K562 (cell line): ENCODE data around the gene PASD1. TPM values are rescaled to one million over a fixed set of nuclear protein-coding genes. Genes with fewer than 3 reads are reported as not detected.

ENCODE experiments used
- ATAC-seq: fragments of 200-7000 bp; cut with Tn5 transposase; 3 replicates; pipeline ENCODE4 v1.9.1; 2020; ENCODE audit warnings: moderate library complexity
- BruUV-seq: library from RNA; stranded (reverse); fragments of 400-500 nt; replicated peaks from 2 replicates; lab custom pipeline; 2021; lab: Mats Ljungman, UMichigan
- CTCF ChIA-PET: fragments of 300-600 bp; formaldehyde crosslinking; extraction: SDS; loops from one replicate; lab custom pipeline; 2021; ENCODE audit warnings: low intra/inter-chr PET ratio; lab: Yijun Ruan, JAX
- POLR2A ChIA-PET: fragments of 300-600, 350-650 bp; sonication (Branson Sonifier 250); formaldehyde crosslinking; extraction: SDS; loops from one replicate; lab custom pipeline; 2021; ENCODE audit warnings: antibody characterized with exemption, inconsistent platforms; lab: Yijun Ruan, JAX
- DNase-seq, 4 experiments: peaks; one replicate each; pipeline versions ENCODE4 v3.0.0 to v3.0.0-alpha.2; 2011 to 2018; ENCODE audit warnings: low spot score in 3 of 4, mixed read lengths in 3 of 4; ENCODE audit errors: extremely low read depth in 1 of 4
- FAIRE-seq: peaks from 2 replicates; lab custom pipeline; 2011; peaks lifted over from hg19 to GRCh38; lab: Jason Lieb, UNC
- H2AFZ ChIP-seq: 2 replicates; pipeline ENCODE4 v1.6.0; 2011; ENCODE audit warnings: low read depth, low read length, control low read depth, inconsistent platforms
- H3K27ac ChIP-seq: fragments of 200-600 bp; 3 replicates; pipeline ENCODE4 v1.8.0; 2011; ENCODE audit warnings: low read depth, mild to moderate bottlenecking, control low read depth, inconsistent platforms, low read length, moderate library complexity, mixed read lengths; ENCODE audit errors: extremely low read depth
- H3K27me3 ChIP-seq, 2 experiments: fragments of 300-600 bp in 1 of 2; 2 replicates in 1 of 2; 3 replicates in 1 of 2; pipeline versions ENCODE4 v1.6.0 to v1.8.0; 2011; ENCODE audit warnings: inconsistent platforms in 2 of 2, low read length in 2 of 2, mild to moderate bottlenecking in 1 of 2, mixed read lengths in 1 of 2, moderate library complexity in 1 of 2; ENCODE audit not compliant: control insufficient read depth in 2 of 2, insufficient read depth in 2 of 2
- H3K36me3 ChIP-seq: fragments of 300-600 bp; 3 replicates; pipeline ENCODE4 v1.8.0; 2011; ENCODE audit warnings: mild to moderate bottlenecking, low read length, inconsistent platforms; ENCODE audit not compliant: control insufficient read depth, insufficient read depth
- H3K4me1 ChIP-seq, 2 experiments: fragments of 200-600 bp in 1 of 2; replicated peaks in 1 of 2; 2 replicates in 1 of 2; 3 replicates in 1 of 2; pipeline versions ENCODE4 v1.5.1 to v1.8.0; 2011; ENCODE audit warnings: inconsistent platforms in 2 of 2, low read length in 2 of 2, mild to moderate bottlenecking in 1 of 2, mixed read lengths in 1 of 2, moderate library complexity in 1 of 2; ENCODE audit not compliant: control insufficient read depth in 2 of 2, insufficient read depth in 2 of 2
- H3K4me2 ChIP-seq: 2 replicates; pipeline ENCODE4 v1.6.1; 2011; ENCODE audit warnings: low read length, control low read depth, inconsistent platforms, mixed read lengths; ENCODE audit not compliant: insufficient read depth
- H3K4me3 ChIP-seq: fragments of 200-600 bp; sonication (generic), shearing (Covaris generic); 2 replicates; pipeline ENCODE4 v1.5.1; 2016; ENCODE audit warnings: control low read depth, inconsistent platforms
- H3K79me2 ChIP-seq: fragments of 200-600 bp; 3 replicates; pipeline ENCODE4 v1.8.0; 2011; ENCODE audit warnings: low read length, inconsistent platforms; ENCODE audit not compliant: control insufficient read depth, insufficient read depth
- H3K9ac ChIP-seq, 2 experiments: 2 replicates each; pipeline versions ENCODE4 v1.6.0 to v1.6.1; 2011; ENCODE audit warnings: low read depth in 2 of 2, low read length in 2 of 2, control low read depth in 1 of 2, inconsistent platforms in 1 of 2, mild to moderate bottlenecking in 1 of 2, mixed read lengths in 1 of 2; ENCODE audit not compliant: insufficient read depth in 1 of 2
- H3K9me1 ChIP-seq: one replicate; pipeline ENCODE4 v1.6.0; 2011; ENCODE audit warnings: inconsistent platforms, mild to moderate bottlenecking, low read length, moderate library complexity; ENCODE audit not compliant: control insufficient read depth, insufficient read depth
- H3K9me3 ChIP-seq: replicated peaks from 2 replicates; pipeline ENCODE4 v1.5.1; 2011; ENCODE audit warnings: low read depth, low read length, inconsistent platforms; ENCODE audit not compliant: control insufficient read depth, insufficient read depth
- H4K20me1 ChIP-seq: replicated peaks from 2 replicates; pipeline ENCODE4 v1.6.1; 2011; ENCODE audit warnings: low read length, inconsistent platforms, mixed read lengths; ENCODE audit not compliant: control insufficient read depth, insufficient read depth
- CEBPG ChIP-seq, 3 experiments: fragments of 200-800 bp in 1 of 3; sonication (Bioruptor generic) in 1 of 3; sonication (generic) in 1 of 3; formaldehyde crosslinking in 1 of 3; IDR thresholded peaks in 2 of 3; conservative IDR thresholded peaks in 1 of 3; 2 replicates each; pipeline versions ENCODE4 v1.6.1 to v1.8.0; 2016 to 2022; ENCODE audit warnings: missing compliant biosample characterization in 2 of 3, missing genetic modification characterization in 2 of 3, mild to moderate bottlenecking in 1 of 3, missing genetic modification reagents in 1 of 3
- CREB3 ChIP-seq: fragments of 450-650 bp; conservative IDR thresholded peaks from 2 replicates; pipeline ENCODE4 v1.6.1; 2016; ENCODE audit warnings: missing genetic modification characterization, low read depth, mild to moderate bottlenecking, missing compliant biosample characterization, moderate library complexity
- EP300 ChIP-seq: IDR thresholded peaks from 2 replicates; pipeline ENCODE4 v1.6.1; 2012; ENCODE audit warnings: low read length, improper control_type of control experiment
- FIP1L1 ChIP-seq: fragments of 200-400 bp; formaldehyde crosslinking; IDR thresholded peaks from 2 replicates; pipeline ENCODE4 v1.6.1; 2018; ENCODE audit warnings: mild to moderate bottlenecking, low read depth, low read length; ENCODE audit not compliant: poor library complexity, severe bottlenecking
- NCOA2 ChIP-seq, 2 experiments: fragments of 450-650 bp; IDR thresholded peaks; 2 replicates each; pipeline ENCODE4 v1.6.1; 2018; ENCODE audit warnings: mild to moderate bottlenecking in 2 of 2, moderate library complexity in 1 of 2; ENCODE audit not compliant: partially characterized antibody in 2 of 2
- PHB2 ChIP-seq: fragments of 450-650 bp; IDR thresholded peaks from 2 replicates; pipeline ENCODE4 v1.6.1; 2017; ENCODE audit warnings: low read depth
- SMARCA5 ChIP-seq: fragments of 450-650 bp; IDR thresholded peaks from 2 replicates; pipeline ENCODE4 v1.6.1; 2016
- STAT5B ChIP-seq: fragments of 250-450 bp; sonication (Bioruptor Pico); IDR thresholded peaks from 2 replicates; pipeline ENCODE4 v1.8.0; 2021; ENCODE audit warnings: mild to moderate bottlenecking, inconsistent platforms
- TARDBP ChIP-seq: fragments of 450-650 bp; IDR thresholded peaks from 2 replicates; pipeline ENCODE4 v1.6.1; 2016
- THAP12 ChIP-seq: fragments of 250-450 bp; sonication (Bioruptor Pico); IDR thresholded peaks from 2 replicates; pipeline ENCODE4 v1.9.0; 2021; ENCODE audit warnings: mild to moderate bottlenecking, inconsistent platforms
- ZNF146 ChIP-seq: IDR thresholded peaks from one replicate; pipeline ENCODE4 v1.6.1; 2018; ENCODE audit warnings: missing compliant biosample characterization; ENCODE audit not compliant: unreplicated experiment
- ZNF232 ChIP-seq: sonication (generic); formaldehyde crosslinking; IDR thresholded peaks from 2 replicates; pipeline ENCODE4 v1.8.0; 2022; ENCODE audit warnings: mild to moderate bottlenecking, missing genetic modification reagents
- ZNF41 ChIP-seq: fragments of 250-450 bp; sonication (Bioruptor Pico); conservative IDR thresholded peaks from 2 replicates; pipeline ENCODE4 v1.4.0; 2020; ENCODE audit warnings: mild to moderate bottlenecking
- ZNF584 ChIP-seq: fragments of 200-800 bp; sonication (Bioruptor generic); IDR thresholded peaks from 2 replicates; pipeline ENCODE4 v1.6.1; 2016; ENCODE audit warnings: low read depth, mild to moderate bottlenecking, missing genetic modification characterization, missing compliant biosample characterization
- ZNF589 ChIP-seq: fragments of 200-800 bp; sonication (Bioruptor generic); IDR thresholded peaks from 2 replicates; pipeline ENCODE4 v1.6.1; 2016; ENCODE audit warnings: low read depth, missing genetic modification characterization, missing compliant biosample characterization
- ZNF696 ChIP-seq: fragments of 250-450 bp; sonication (Bioruptor Pico); conservative IDR thresholded peaks from 2 replicates; pipeline ENCODE4 v1.4.0; 2020; ENCODE audit warnings: mild to moderate bottlenecking, moderate library complexity
- ZNF740 ChIP-seq, 3 experiments: fragments of 200-800 bp in 1 of 3; sonication (Bioruptor generic) in 1 of 3; sonication (generic) in 1 of 3; formaldehyde crosslinking in 1 of 3; IDR thresholded peaks; 2 replicates each; pipeline versions ENCODE4 v1.6.1 to v1.8.0; 2016 to 2022; ENCODE audit warnings: mild to moderate bottlenecking in 2 of 3, missing compliant biosample characterization in 2 of 3, missing genetic modification characterization in 2 of 3, missing genetic modification reagents in 1 of 3
- ZNF76 ChIP-seq: fragments of 250-450 bp; sonication (Bioruptor Pico); IDR thresholded peaks from 2 replicates; pipeline ENCODE4 v1.4.0; 2020; ENCODE audit warnings: mild to moderate bottlenecking, moderate library complexity, borderline replicate concordance
- ZNF77 ChIP-seq: fragments of 250-450 bp; sonication (Bioruptor Pico); IDR thresholded peaks from 2 replicates; pipeline ENCODE4 v1.5.0; 2020
- ZNF830 ChIP-seq: fragments of 250-450 bp; sonication (Bioruptor Pico); IDR thresholded peaks from 2 replicates; pipeline ENCODE4 v1.5.0; 2021; ENCODE audit warnings: mild to moderate bottlenecking
- WGBS: fragments of 100-300 bp; shearing (Covaris generic); methylation state at CpG from one replicate; pipeline ENCODE4 v1.1.6; 2016; ENCODE audit warnings: low coverage, mixed read lengths; ENCODE audit not compliant: insufficient coverage; ENCODE audit errors: missing lambda C conversion rate; 5-methylcytosine and 5-hydroxymethylcytosine counted together
- in situ Hi-C: fragments of 300-500 bp; cut with MboI; formaldehyde crosslinking; loops from 4 replicates; pipeline ENCODE4 v1.15.0; 2018; ENCODE audit warnings: inconsistent platforms, mixed read lengths
- intact Hi-C: fragments of 100-400 bp; cut with micrococcal nuclease; formaldehyde crosslinking; loops from 2 replicates; pipeline ENCODE4 v1.14.2; 2022
- polyA plus RNA-seq, 8 experiments: library from polyadenylated mRNA; depleted of rRNA in 4 of 8; stranded (reverse) in 5 of 8; unstranded in 3 of 8; fragments of >200 nt; fragmentation: Nextera tagmentation in 2 of 8; fragmentation: Illumina TruSeq in 1 of 8; extraction: Ambion mirVana in 2 of 8; extraction: Trizol in 1 of 8; gene quantifications; 2 replicates each; pipeline versions ENCODE4 v1.2.1 to v1.2.3, GENCODE V29; 2011 to 2014; ENCODE audit warnings: inconsistent platforms in 1 of 8, missing spikeins in 1 of 8
- total RNA-seq, 7 experiments: library from RNA; depleted of rRNA in 6 of 7; stranded (reverse); fragments of >200 nt in 6 of 7; fragmentation: Illumina TruSeq in 2 of 7; extraction: Trizol in 2 of 7; gene quantifications; 2 replicates each; pipeline versions ENCODE4 v1.2.1 to v1.2.3, GENCODE V29; 2011 to 2021; ENCODE audit warnings: low replicate concordance in 1 of 7

PASD1 gene
- total and polyA plus RNA-seq, 9 of the 15 experiments (the other 6 are each of a cell fraction or from before 2014, with no cell fraction given), result 1.7 to 12.8 (median 9.6) TPM

- FAIRE-seq, result no peak
- in situ Hi-C loops, result no loop called here
- Histone ChIP-seq H2AFZ (no peak overlapping the region), H3K9me3 (no peaks in the 10 kb centered on the region), H3K4me2 (no peak overlapping the region), H3K27me3 (no peaks in the 10 kb centered on the region; a peak in 1 of 5 replicates), H4K20me1 (no peaks in the 10 kb centered on the region), H3K79me2 (no peaks in the 10 kb centered on the region)
- POLR2A ChIA-PET, result no interaction called here
- ATAC-seq, result no peak
- 6% methylated on average over 2 of the region's 2 CpGs for WGBS
- TF ChIP-seq ZNF740 (CRISPR knock-in tag; IDR thresholded peaks at IDR 0.05) (no peak), ZNF740 (tag; IDR thresholded peaks at IDR 0.05) (no peak), THAP12 (CRISPR knock-in tag) (no peak), NCOA2 (IDR thresholded peaks at IDR 0.05; ENCODE audit: partially characterized antibody in 2 of 2) (no peak), TARDBP (no peak), EP300 (no peak), ZNF696 (no peak), PHB2 (no peak), CEBPG (CRISPR knock-in tag; IDR thresholded peaks at IDR 0.05) (no peak), CEBPG (tag; conservative IDR thresholded peaks at IDR 0.05 in 1 of 2, IDR thresholded peaks at IDR 0.05 in 1 of 2) (no peak), ZNF77 (no peak), ZNF76 (CRISPR knock-in tag) (no peak), FIP1L1 (no peak), ZNF232 (CRISPR knock-in tag) (no peak), CREB3 (no peak), ZNF589 (CRISPR knock-in tag) (no peak), ZNF830 (CRISPR knock-in tag) (no peak), ZNF584 (CRISPR knock-in tag) (no peak), ZNF41 (CRISPR knock-in tag) (no peak), STAT5B (CRISPR knock-in tag) (no peak), ZNF146 (no peak), SMARCA5 (no peak)
- TF ChIP-seq, all 486 proteins: peak for 0
- Histone ChIP-seq H3K4me1 (no peaks in the 10 kb centered on the region; a peak in 3 of 5 replicates), H3K36me3 (no peaks in the 10 kb centered on the region), H3K27ac (no peak overlapping the region), H3K9ac (no peak overlapping the region), H3K4me3 (no peak overlapping the region), H3K9me1 (no peaks in the 10 kb centered on the region)
- BruUV-seq, result no TSS peak
- no peak for DNase-seq
- intact Hi-C loops, result no loop called here
- CTCF ChIA-PET, result no interaction called here
These were observed 61.2 kb downstream of the PASD1 start for GRCh38 chrX:151624677-151625076.
